Kidney (tissue), 14 donors: ENCODE data around the gene PSMD1. TPM values are rescaled to one million over a fixed set of nuclear protein-coding genes. Genes with fewer than 3 reads are reported as not detected.

Experiments used
- DNase-seq, 5 donors: peaks; one replicate each; pipeline ENCODE4 v3.0.0-alpha.2; 2013 to 2020
- FAIRE-seq: peaks from 2 replicates; lab custom pipeline; 2012; peaks lifted over from hg19 to GRCh38; lab: Jason Lieb, UNC
- H3K27ac ChIP-seq, 2 donors: one replicate each; pipeline ENCODE4 v1.7.0; 2013; ENCODE audit warnings: low read depth in 2 of 2, low read length in 2 of 2, inconsistent platforms in 1 of 2
- H3K27me3 ChIP-seq: one replicate; pipeline ENCODE4 v1.7.1; 2013; ENCODE audit warnings: low read length, inconsistent platforms; ENCODE audit not compliant: control insufficient read depth, insufficient read depth
- H3K36me3 ChIP-seq, 3 donors: one replicate each; pipeline versions ENCODE4 v1.7.0 to v1.7.1; 2013; ENCODE audit warnings: low read length in 3 of 3, control low read depth in 1 of 3, inconsistent platforms in 1 of 3; ENCODE audit not compliant: insufficient read depth in 3 of 3, control insufficient read depth in 2 of 3
- H3K4me1 ChIP-seq, 3 donors: one replicate each; pipeline versions ENCODE4 v1.7.0 to v1.7.1; 2013; ENCODE audit warnings: low read length in 3 of 3, inconsistent platforms in 1 of 3, low read depth in 1 of 3; ENCODE audit not compliant: control insufficient read depth in 2 of 3, insufficient read depth in 2 of 3
- H3K4me3 ChIP-seq, 3 donors: one replicate each; pipeline versions ENCODE4 v1.7.0 to v1.8.1; 2013; ENCODE audit warnings: low read length in 3 of 3, control low read depth in 1 of 3, inconsistent platforms in 1 of 3
- H3K9ac ChIP-seq, 3 donors: one replicate each; pipeline versions ENCODE4 v1.7.0 to v1.7.1; 2013; ENCODE audit warnings: low read length in 3 of 3, control low read depth in 1 of 3, inconsistent platforms in 1 of 3
- H3K9me3 ChIP-seq, 3 donors: one replicate each; pipeline versions ENCODE4 v1.7.0 to v1.7.1; 2013; ENCODE audit warnings: low read length in 3 of 3, control low read depth in 1 of 3, inconsistent platforms in 1 of 3; ENCODE audit not compliant: control insufficient read depth in 2 of 3, insufficient read depth in 1 of 3
- CTCF ChIP-seq: IDR thresholded peaks from 3 replicates; pipeline ENCODE4 v1.5.1; 2012; ENCODE audit warnings: mild to moderate bottlenecking, moderate library complexity, borderline replicate concordance; ENCODE audit not compliant: insufficient read depth; ENCODE audit errors: extremely low read depth
- intact Hi-C: fragments of 100-400 bp; cut with DNase I; formaldehyde crosslinking; loops from one replicate; pipeline ENCODE4 v1.11.1; 2022
- polyA plus RNA-seq: library from polyadenylated mRNA; stranded (reverse); fragments of 350-450 nt; fragmentation: Illumina TruSeq; extraction: RNeasy Lipid Tissue Mini Kit (QIAGEN cat#74804); gene quantifications from one replicate; pipeline ENCODE4 v1.2.3, GENCODE V29; 2014; ENCODE audit warnings: low read depth, low replicate concordance; ENCODE audit not compliant: insufficient read depth
- total RNA-seq: library from RNA; stranded (reverse); fragmentation: NEBNext Ultra II Directional; extraction: Animal tissue kit (Norgen Biotek cat#: 25700); gene quantifications from one replicate; pipeline ENCODE4 v1.2.1, GENCODE V29; 2021
- donor health status: control.
- donor health status: control.
- donor health status: control.
- donor health status: control.
- donor health status: control.
- donor health status: DM: yes; HTN: yes; CAD: no.
- donor health status: Normal renal cell carcinoma (clear cell type).

The PSMD1 gene
- total and polyA plus RNA-seq, 2 donors from 2014 or later, result 75.6 to 95.4 TPM

- Histone ChIP-seq H3K4me3 (no peak overlapping the region), H3K27ac (no peak overlapping the region), H3K36me3 (peaks cover 5 to 47% (median 42%) of the 10 kb centered on the region in 3 donors), H3K27me3 (no peaks in the 10 kb centered on the region), H3K9ac (no peak overlapping the region), H3K9me3 (no peaks in the 10 kb centered on the region), H3K4me1 (no peaks in the 10 kb centered on the region)
- FAIRE-seq, result no peak
- no peak for DNase-seq
- TF ChIP-seq CTCF, result no peak
- intact Hi-C loops, result no loop called here
Measured at GRCh38 chr2:231068525-231069222, 12.0 kb downstream of the PSMD1 start.

- intact Hi-C loops, result no loop called here
- FAIRE-seq, result peak; percentile 6
- Histone ChIP-seq H3K9ac (no peak overlapping the region), H3K4me3 (no peak overlapping the region), H3K36me3 (peaks cover 5 to 42% (median 36%) of the 10 kb centered on the region in 3 donors), H3K9me3 (no peaks in the 10 kb centered on the region), H3K27ac (no peak overlapping the region), H3K4me1 (no peaks in the 10 kb centered on the region), H3K27me3 (no peaks in the 10 kb centered on the region)
- DNase-seq, result no peak
- no peak for TF ChIP-seq CTCF
Measured at GRCh38 chr2:231069379-231070054, 12.8 kb downstream of the PSMD1 start.

GRCh38 chr2:231084565-231084964 is 27.9 kb downstream of the PSMD1 start:
- FAIRE-seq, result no peak
- peaks cover 17 to 52% (median 48%) of the 10 kb centered on the region in 3 donors for H3K36me3 ChIP-seq

More at GRCh38 chr2:231084565-231084964, 27.9 kb downstream of the PSMD1 start:
- H3K4me1 ChIP-seq, result no peaks in the 10 kb centered on the region
- no peaks in the 10 kb centered on the region for H3K27me3 ChIP-seq
- no peak overlapping the region for H3K4me3 ChIP-seq
- no peak overlapping the region for H3K27ac ChIP-seq
- intact Hi-C loops, result no loop called here
- no peak overlapping the region for H3K9ac ChIP-seq
- DNase-seq, result no peak
- H3K9me3 ChIP-seq, result no peaks in the 10 kb centered on the region
- TF ChIP-seq CTCF, result no peak
